Activated gamma-delta T cell treated with Interleukin-2 at 50 U/mL for 16 hours (primary cell): ENCODE data around the gene NOC2L.
A peak's percentile ranks its signal among the peaks of the same experiment; 100 is the strongest.

Experiments
- DNase-seq: peaks from one replicate; pipeline ENCODE4 v3.0.0-alpha.2; 2020

Gene NOC2L

DNA sequence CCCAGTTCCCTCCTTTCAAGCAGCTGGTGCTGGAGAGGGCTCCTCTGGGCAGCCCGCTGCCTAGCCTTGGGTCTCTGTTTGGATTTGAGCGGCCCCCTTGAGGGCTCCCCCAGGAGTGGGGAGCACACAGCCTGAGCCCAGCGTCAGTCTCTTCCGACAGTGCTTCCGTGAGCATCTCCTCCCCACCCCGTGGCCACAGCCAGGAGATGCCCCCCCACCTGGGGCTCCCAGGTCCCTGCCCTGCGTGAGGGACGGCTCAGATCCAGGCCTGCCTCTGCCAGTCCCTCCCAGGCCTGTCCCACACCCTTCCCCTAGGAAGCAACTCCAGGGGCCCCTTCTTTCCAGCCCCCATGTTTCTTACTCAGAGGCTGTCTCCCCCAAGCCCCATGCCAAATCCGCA is 31.8 kb downstream of the NOC2L start:
- DNase-seq: no peak

GRCh38 chr1:925561-926421 is 33.3 kb downstream of the NOC2L start:
- no peak for DNase-seq

DNA sequence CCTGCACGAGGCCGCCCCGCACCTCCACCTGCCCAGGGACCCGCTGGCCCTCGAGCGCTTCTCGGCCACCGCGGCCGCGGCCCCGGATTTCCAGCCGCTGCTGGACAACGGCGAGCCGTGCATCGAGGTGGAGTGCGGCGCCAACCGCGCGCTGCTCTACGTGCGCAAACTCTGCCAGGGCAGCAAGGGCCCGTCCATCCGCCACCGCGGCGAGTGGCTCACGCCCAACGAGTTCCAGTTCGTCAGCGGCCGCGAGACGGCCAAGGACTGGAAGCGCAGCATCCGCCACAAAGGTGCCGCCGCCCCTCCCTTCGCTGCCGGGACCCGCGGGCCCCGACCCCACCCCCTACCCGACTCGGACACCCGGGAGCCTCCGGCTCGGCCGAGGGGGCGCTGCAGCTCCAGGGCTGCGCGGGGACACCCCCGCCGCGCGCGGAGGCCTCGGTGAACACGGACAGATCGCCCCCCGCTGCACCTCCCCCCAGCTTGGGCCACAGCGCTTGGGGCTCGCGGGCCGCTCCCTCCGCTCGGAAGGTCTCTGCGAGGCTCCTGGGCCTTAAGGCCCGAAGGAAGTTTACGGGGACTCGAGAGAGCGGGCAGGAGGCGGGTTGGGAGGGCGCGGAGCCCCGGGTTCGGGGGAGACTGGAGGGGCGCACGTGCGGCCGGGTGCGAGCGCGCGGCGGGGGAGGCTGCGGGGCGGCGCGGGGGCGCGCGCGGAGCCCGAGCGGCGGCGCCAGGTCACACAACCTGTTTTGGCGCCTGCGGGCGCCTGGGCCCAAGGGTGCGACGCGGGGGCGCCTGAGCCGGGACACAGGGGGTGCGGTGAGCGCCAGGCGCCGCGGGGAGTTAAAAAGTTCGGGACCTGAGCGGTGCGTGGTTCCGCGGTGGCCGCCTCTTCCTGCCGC is 34.1 kb downstream of the NOC2L start:
- no peak for DNase-seq

- no peak for DNase-seq
Measured at GRCh38 chr1:923991-924655, 34.9 kb downstream of the NOC2L start.

DNA sequence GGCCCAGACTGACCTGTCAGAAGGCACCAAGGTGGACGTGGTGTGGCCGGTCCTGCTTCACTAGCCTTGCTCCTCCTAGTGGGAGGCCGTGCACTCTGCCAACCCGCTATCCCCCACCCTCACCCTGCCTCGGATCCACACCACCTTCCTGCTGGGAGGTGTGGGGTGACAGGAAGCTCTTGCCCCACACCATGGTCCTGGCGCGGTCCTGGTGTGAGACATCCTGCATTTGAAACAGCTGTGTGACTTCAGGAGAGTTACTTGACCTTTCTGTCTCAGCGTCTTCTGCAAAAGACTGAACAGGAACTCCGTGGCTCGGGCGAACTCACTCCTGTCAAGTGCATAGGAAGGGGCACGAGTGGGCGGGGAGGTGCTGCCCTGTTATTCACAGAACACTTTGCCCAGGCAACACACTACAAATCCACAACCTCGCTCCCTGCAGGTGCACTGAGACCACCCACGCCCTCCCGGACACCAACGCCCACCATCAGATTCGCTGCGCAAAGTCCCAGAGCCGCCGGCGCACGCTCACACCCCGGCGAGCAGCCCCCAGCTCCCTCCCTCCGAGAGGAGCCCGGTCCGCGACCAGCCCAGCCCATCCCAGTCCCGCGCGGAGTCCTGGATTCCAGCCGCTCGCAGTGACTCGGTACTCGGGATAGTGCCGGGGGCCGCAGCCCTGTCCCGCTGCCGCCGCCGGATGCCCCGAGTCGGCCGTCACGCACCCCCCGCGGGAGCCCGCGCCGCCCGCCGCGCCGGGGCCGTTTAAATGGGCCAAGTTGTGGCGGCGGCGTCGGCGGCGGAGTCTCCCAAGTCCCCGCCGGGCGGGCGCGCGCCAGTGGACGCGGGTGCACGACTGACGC is 35.7 kb downstream of the NOC2L start, which contains the start of gene SAMD11:
TSS of gene SAMD11 (plus strand) at position 793 of the 860 bp plus-strand sequence. CDS start 509 bp downstream, outside the sequence.
- DNase-seq: peak; percentile 55

DNA sequence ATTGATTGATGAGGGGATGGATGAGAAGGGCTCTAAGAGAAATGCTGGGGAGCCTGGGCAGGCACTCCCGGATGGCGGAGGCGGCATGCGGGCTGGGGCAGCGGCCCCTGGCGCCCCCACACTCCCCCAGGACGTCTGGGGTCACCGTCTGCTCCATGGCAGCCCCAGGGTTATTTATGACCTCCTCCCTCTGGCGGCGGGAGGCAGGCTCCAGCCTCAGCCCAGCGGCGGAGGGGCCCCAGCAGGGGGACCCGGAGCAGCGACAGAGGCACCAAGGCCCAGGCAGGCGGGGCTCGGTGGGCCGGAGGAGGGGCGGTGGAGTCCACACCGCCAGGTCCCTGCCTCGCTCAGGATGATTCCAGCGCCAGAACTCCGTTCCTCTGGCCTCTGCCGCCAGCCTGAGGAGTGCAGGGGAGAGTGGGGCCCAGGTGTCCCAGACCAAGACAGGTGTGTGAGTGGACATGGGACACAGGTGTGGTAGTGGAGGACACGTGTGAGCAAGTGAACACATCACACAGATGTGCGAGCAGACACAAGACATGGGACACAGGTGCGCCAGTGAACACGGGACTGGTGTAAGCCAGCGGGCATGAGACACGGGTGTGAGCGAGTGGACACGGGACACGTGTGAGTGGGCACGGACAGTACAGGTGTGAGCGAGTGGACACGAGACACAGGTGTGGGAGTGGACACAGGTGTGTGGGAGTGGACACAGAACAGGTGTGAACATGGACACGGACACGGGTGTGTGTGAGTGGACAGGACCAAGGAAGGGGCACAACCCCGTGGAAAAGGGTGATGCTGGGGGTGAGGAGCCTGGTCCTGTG is 37.8 kb downstream of the NOC2L start:
- DNase-seq: peak; percentile 30

DNA sequence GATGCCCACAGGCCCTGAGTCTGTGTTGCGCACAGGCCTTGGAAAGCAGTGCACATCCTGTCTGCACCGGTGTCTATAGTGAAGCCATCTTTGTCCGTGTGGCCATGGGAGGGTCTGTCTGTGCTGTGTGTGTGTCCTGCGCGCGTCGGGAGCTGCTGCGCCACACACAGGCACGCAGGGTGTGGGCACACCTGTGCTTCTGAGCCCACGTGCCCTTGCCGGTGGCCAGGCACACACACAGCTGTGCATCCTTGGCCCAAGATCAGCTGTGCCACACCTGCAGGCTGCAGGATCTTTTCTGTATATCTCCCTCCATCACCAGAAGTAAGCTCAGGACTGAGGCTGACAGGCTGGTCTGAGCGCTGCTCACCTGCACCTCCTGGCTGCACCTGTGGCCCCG is 38.5 kb downstream of the NOC2L start:
- no peak for DNase-seq

DNA sequence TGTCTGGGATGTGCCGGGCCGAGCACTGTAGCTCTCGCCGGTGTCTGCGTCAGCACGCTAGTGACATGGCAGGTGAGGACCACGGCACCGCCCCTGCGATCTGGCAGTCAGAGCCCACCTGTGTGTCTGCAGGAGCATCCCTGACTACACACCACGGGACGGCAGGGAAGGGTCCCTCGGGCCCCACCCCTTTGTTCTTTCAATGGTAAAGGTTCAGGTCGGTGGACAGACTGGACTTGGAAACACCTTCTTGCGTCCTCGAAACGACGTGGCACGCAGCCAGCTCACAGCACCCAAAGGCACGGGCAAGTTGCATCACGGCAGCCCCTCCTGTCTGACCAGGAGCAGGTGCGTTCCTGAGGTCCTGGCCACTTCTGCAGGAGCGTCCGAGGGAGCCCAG is 39.0 kb downstream of the NOC2L start:
- no peak for DNase-seq

DNA sequence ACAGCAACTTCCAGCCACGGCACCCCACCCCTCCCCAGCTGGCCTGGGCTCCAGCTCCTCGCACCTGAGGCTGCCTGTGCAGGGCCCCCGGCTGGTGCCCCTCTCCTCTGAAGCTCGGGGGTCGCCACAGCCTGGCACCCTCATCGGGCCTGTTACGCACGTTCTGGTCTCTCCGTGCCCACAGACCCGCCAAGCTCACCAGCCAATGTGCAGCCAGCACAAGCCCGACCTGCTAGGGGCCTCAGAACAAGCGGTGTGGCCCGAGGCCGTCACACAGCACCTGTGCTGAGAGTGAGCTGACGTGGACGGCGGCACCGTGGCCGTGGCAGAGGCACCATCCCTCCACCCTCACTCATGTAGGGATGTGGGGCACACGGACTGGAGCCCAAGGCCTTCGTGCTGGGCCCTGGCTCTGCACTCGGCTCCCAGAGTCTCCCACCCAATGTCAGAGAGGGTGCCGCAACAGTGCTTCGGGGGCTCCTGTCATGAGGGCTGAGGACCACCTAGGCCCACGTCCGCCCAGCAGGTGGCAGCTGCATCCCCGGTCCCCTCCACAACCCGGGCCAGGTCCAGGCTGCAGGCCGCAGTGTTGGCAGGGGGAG is 39.7 kb downstream of the NOC2L start:
- no peak for DNase-seq

- DNase-seq: no peak
Measured at GRCh38 chr1:918843-919242, 40.2 kb downstream of the NOC2L start.

DNA sequence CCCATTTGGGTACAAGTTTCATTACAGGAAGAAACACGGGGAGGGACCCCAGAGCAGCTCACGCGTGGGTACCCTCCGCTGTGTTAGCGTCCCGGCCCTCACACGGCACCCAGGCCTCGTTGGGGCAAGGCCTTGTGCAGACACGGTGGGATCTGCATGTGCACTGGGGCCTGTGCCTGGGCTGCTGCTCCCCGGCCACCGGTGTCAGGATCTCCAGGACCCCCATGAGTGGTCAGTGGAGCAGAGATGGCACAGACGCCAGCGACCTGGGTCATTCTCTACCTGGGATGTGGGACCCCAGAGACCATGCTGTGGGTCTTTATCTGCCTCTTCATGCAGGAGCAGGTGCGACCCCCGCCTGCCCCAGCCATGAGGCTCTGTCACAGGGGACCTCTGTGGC is 40.7 kb downstream of the NOC2L start:
- DNase-seq: no peak

DNA sequence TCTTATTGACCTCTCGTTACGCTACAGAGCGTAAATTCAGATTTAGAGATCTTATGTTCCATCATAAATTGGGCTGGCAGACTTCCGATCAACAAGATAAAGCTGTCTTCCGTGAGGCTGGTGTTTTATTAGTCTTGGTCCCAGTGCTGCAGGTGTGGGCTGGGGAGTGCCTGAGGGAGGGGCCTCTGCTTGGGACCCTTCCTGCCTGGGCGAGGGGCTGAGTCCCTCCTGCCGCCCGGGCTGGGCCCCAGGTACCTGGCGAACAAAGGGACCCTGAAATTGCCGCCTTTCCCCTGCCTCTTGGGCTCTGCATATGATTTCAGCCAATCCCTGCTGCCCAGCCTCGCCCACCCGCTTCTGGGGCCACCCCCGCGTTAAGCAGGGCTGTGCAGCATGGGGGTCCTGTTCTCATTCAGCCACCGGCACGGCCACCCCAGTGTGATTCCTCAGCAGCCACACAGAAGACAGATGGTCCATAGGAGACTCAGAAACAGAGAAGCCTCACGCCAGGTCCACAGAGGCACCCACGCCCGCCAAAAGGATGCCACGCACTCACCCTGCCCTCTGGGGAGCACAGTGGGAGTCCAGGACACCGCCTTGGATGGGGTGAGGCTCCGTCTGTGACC is 41.5 kb downstream of the NOC2L start:
- DNase-seq: no peak

- DNase-seq: no peak
Measured at GRCh38 chr1:917076-917459, 42.0 kb downstream of the NOC2L start.

DNA sequence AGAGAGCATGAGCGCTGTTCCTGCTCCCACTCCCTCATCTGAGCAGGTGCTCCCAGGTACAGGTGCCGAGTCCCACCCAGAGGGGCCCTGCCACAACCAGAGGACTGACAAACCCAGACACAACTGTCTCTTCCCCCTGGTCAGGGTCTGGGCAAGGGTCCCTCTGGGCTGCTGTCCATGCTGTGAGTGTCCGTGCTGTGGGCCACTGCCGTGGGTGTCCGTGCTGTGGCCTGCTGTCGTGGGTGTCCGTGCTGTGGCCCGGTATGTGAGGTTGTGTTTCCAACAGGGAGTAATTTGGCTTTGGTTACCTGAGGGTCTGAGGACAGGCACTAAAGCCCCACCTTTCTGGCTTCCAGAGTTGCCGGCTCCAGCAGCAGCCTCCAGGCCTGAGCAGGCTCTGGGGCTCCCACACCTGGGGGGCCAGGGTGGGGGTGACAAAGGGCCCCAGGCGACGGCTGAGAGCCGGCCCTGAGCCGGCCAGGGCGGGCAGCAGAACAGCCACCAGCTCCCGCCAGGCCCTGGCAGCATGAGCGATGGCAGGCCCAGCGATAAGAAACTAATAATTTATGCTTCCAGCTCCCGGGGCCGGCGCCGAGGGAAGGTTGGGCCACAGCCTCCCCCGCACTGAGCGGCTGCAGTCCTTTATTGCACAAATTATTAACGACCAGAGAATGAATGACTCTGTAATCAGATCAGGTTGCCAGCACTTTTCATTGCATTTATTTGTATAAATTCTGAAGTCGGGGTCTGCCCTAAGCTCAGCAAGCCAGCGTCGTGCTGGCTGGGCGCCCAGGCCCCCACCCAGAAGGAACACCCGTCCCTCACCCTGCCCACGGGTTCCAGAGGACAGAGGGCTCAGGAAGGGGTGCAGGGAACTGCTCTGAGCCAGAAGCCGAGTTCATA is 42.6 kb downstream of the NOC2L start:
- no peak for DNase-seq

DNA sequence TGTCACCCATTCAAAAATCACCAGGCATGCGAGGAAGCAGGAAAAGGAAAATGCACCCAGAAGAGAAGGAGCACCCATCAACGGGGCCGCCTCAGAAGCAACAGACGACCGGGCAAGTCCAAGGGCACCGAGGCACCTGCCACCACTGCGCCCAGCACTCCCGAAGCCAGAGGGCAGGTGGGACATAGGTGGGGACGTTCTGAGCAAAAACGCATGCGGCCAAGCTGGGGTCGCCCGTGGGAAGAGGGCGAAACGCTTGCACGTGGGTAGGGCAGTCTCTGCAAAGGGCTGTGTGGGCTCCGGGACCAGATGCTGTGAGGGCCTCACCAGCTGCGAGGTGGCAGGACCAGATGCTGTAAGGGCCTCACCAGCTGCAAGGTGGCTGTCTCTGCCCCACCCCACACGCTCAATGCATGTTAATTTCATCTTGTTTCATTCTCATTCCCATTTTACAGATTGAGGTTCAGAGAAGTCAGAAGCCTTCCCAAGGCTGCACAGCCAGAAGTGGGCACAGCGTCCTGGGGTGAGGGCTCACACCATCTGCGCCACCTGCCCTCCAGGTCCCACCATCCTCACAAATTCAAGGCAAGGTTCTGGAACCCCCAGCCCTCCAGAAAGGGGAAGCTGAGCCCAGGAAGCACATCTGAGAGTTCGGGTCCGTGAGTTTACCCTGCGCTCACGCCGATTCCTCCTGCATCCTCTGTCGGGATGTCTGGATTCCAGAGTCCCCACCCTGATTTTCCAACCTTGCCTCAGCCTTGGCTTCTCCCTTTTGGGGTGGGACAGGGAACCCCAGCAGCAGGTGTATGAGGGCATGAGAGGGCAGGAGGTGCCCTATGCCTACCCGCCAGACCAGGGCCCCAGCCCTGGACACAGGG is 43.5 kb downstream of the NOC2L start:
- no peak for DNase-seq

- no peak for DNase-seq
Measured at GRCh38 chr1:914891-915280, 44.2 kb downstream of the NOC2L start.

DNA sequence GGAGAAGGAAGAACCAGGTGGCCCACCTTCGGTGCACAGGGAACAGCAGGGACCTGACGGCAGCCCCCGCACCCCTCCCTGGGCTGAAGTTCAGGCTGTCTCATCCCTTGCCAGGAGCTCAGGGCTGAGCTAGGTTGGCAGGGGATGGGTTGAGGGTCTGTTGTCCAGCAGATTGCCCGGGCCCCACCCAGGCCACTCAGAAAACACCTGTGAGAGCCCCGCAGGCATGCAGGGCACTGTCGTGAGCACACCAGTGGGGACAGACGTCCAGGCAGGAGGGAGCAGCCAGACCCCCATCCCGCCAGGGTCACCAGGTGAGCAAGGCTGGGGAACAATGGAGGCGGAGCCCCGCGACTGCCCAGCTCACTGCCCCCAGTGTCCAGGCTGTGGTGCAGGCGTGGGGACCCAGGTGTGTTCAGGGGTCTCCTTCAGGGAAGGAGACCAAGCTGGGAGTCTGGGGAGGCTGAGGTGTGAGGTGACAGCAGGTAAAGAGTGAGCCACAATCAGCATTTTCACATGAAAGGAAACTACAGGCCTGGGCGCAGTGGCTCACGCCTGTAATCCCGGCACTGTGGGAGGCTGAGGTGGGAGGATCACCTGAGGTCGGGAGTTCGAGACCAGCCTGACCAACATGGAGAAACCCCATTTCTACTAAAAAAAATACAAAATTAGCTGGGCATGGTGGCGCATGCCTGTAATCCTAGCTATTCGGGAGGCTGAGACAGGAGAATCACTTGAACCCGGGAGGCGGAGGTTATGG is 44.7 kb downstream of the NOC2L start:
- DNase-seq: no peak
